ENCODE data around the gene VPS8.

The VPS8 gene

GRCh38 chr3:184777566-184778356, 34.2 kb upstream of the VPS8 start:
- peak; percentile 49 for TF ChIP-seq CTCF (IDR thresholded peaks at IDR 0.05; ENCODE audit: low read depth, low read length)
- no peak overlapping the region for H3K4me3 ChIP-seq (ENCODE audit: low read depth, low read length)

GRCh38 chr3:184778426-184779332, 33.3 kb upstream of the VPS8 start:
- H3K4me3 ChIP-seq (ENCODE audit: low read depth, low read length), result no peak overlapping the region
- TF ChIP-seq CTCF (IDR thresholded peaks at IDR 0.05; ENCODE audit: low read depth, low read length), result no peak

- no peak for TF ChIP-seq CTCF (IDR thresholded peaks at IDR 0.05; ENCODE audit: low read depth, low read length)
Measured at GRCh38 chr3:184780981-184781515, 30.9 kb upstream of the VPS8 start.

GRCh38 chr3:184781801-184782200, 30.2 kb upstream of the VPS8 start:
- TF ChIP-seq CTCF (IDR thresholded peaks at IDR 0.05; ENCODE audit: low read depth, low read length), result no peak
- no peak overlapping the region for H3K4me3 ChIP-seq (ENCODE audit: low read depth, low read length)

More at GRCh38 chr3:184780981-184781515, 30.9 kb upstream of the VPS8 start:
- H3K4me3 ChIP-seq (ENCODE audit: low read depth, low read length), result no peak overlapping the region

- TF ChIP-seq CTCF (IDR thresholded peaks at IDR 0.05; ENCODE audit: low read depth, low read length), result no peak
- no peak overlapping the region for H3K4me3 ChIP-seq (ENCODE audit: low read depth, low read length)
Measured at GRCh38 chr3:184783319-184783718, 28.6 kb upstream of the VPS8 start.

GRCh38 chr3:184784731-184785500, 27.1 kb upstream of the VPS8 start:
- TF ChIP-seq CTCF (IDR thresholded peaks at IDR 0.05; ENCODE audit: low read depth, low read length), result no peak
- no peak overlapping the region for H3K4me3 ChIP-seq (ENCODE audit: low read depth, low read length)

Measured in WI38 (cell line).